HG02970 (cell line): ENCODE results near the gene FHOD1.

Experiments
- ATAC-seq: cut with Tn5 transposase; IDR thresholded peaks from one replicate; pipeline ENCODE4 v1.9.1; 2021; ENCODE audit warnings: mild to moderate bottlenecking, moderate library complexity, moderate number of reproducible peaks; ENCODE audit not compliant: unreplicated experiment, low FRiP score

FHOD1 gene

DNA sequence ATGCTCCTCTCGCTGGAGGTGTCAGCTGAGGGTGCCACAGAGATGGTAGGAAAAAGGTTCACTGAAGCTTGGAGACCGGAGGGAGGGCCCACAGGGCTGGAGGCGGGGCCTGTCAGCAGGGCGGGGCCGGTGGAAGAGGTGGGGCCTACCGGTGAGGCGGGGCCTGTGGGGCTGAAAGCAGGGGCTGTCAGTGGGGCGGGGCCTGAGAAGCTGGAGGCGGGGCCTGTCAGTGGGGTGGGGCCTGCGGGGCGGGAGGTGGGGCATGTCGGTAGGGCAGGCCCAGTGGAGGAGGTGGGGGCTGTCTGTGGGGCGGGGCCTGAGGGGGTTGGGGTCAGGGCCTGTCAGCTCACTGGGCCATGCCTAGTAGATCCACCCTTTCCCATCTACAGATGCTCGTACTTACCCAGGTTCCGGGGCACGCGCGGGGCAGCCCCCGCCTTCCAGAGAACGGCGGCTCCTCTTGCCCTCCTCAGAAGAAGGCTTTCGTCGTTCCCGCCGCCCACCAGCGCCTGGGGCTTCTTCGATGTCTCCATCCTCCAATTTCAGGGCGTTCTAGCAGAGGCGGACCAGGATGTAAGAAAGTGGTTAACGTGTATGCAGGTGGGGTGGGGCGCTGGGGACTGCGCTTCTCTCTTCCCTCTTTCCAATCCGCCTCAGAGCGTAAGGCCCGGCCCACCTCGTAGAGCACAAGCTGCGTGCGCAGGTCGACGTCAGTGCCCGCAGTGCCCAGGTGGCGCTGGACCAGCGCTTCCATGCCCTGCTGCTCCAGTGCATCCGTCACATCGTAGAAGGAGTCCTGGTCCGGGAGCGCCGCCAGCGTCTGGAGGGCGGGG lies 10.5 kb downstream of the FHOD1 start:
- no peak for ATAC-seq

DNA sequence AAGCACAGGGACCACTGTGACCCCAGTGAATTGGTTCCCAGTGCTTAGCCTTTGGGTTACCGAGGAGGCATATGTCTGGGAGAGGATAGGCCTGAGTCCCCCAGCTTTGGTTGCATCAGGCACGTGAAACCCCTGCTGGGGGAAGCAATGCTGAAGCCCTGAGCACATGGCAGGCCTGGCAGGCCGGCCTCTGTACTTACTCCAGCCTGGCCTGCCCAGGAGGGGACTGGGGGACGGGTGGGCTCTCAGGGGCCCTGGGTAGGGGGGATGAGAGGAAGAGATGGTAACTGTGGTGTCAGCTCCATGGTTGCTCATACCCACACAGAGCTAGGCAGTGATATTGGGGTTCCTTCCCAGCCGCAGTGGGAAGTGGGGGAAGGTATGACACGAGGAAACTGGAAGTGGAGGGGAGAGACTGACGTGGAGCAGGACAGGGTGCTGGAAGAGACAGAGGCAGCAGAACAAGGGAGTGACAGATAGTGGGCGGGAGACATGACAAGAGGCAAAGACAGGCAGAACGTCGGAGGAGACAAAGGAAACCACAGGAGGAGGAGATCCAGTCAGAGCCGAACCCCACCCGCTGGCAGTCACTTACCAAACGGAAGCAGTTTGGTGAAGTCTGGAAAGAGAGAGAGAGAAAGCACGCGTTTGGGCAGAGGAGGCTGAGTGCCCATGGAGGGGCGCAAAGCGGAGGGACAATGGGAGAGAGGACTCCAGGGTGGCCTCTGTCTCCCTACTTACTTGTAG lies 11.3 kb downstream of the FHOD1 start:
- no peak for ATAC-seq

- ATAC-seq: no peak
Observed at GRCh38 chr16:67234180-67234597, 13.1 kb downstream of the FHOD1 start.

DNA sequence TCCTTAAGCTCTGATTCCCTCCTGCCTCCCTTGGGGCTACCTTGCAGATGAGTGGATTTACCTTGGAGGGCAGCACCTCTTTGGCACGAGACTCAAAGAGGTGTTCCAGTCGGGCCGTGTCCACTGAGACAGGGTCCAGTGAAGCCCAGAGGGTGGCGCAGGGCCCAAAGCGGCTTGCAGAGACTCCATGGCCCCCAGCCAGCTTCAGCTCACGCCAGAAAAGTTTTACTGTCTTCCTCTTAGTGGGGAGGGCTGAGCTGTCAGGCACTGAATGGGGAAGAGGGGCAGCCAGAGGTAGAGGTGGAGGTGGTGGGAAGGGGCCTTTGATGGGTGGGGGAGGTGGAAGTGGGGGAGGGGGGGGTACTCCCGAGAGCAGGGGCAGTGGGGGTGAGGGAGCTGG lies 13.7 kb downstream of the FHOD1 start:
- ATAC-seq: no peak

DNA sequence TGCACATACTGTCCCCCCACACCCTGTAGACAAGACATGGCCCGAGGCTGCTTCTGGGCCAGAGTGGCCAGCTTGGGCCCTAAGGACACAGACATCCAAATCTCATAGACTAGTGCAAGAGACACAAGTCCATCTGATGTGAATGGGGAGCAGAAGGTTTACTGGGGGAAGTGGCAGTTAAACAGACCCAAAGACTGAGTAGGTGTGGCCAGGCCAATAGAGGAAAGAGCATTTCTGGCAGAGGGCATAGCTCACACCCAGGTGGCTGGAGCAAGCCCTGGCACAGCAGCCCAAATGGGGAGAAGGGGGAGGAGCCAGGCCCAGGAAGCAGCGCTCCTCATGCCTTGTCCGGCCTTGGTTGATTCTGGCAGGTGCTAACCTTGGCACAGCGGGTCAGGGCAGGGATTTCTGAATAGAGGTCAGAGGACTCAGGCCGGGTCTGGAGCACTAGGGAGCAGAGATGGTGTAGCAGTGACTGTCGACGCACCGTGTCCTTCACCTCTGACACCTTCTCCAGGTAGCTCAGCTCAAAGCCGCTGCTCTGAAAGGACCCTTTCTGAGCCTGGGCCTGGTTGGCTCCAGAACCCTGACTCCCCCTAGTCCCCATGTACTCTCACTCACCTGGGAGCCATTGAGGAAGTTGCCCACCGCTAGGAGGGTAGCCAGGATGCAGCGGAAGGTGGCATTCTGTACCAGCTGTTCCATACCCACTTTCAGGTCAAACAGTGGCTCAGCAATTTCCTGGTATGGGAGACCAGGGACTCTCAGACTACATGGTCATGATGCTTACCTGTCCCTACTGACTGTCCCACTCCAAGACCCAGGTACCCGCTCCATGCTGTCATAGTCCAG lies 16.2 kb downstream of the FHOD1 start:
- no peak for ATAC-seq

DNA sequence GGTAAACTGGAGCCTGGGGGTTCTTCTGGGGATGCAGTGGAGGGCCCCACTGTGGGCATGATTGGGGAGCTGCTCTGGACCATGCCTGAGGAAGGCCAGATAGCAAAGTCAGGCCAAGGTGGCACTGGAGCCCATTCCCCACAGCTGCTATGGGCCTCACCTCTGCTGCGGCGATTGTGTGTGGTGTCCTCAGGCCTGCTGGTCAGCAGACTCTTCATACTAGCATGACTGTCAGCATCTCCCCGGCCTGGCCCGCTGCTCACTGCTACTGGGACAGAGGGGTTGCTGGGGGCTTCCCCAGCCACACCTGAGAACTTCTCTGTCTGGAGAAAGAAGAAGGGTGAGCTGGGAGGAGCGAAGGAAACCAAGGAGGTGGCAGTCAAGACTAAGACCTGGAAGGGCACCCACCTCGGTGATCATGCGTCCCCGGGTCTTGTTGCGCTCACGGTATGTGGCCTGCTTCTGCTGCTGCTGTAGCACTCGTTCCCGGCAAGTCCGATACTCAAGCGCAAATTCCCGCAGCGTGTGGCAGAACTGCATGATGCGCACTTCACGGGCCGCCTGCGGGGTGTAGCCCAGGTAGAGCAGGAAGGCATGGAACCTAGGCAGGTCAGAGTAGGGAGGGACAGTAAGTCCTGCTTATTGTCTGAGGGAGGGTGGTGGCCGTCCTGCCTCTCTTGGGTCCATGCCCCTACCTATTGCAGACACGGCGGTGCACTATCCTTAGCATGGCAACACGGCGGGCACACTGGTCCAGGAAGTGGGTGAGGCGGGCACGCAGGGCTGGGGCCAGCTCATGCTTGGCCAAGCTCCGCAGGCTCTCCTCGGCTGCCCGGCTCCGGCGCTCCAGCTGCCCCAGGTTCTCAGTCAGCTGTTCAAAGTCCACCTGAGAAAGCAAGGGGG lies 17.1 kb downstream of the FHOD1 start:
- ATAC-seq: no peak

DNA sequence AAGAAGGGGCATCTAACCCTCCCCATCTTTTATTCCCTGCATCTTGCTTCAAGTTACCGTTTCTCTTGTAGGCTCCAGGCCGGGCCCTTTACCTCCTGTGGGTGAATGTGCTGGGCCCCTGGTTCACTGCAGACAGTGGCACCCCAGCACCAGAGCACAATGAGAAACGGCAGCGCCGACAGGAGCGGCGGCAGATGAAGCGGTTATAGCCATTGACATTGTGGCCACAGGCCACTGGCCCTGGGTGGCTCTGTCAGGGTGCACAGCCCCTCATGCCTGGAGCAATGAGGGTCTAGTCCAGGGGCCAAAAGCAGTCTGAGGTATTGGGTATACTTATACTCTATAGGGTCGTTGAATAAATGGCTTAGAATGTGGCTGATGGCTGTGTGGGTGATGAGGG lies 18.4 kb downstream of the FHOD1 start:
- ATAC-seq: no peak

DNA sequence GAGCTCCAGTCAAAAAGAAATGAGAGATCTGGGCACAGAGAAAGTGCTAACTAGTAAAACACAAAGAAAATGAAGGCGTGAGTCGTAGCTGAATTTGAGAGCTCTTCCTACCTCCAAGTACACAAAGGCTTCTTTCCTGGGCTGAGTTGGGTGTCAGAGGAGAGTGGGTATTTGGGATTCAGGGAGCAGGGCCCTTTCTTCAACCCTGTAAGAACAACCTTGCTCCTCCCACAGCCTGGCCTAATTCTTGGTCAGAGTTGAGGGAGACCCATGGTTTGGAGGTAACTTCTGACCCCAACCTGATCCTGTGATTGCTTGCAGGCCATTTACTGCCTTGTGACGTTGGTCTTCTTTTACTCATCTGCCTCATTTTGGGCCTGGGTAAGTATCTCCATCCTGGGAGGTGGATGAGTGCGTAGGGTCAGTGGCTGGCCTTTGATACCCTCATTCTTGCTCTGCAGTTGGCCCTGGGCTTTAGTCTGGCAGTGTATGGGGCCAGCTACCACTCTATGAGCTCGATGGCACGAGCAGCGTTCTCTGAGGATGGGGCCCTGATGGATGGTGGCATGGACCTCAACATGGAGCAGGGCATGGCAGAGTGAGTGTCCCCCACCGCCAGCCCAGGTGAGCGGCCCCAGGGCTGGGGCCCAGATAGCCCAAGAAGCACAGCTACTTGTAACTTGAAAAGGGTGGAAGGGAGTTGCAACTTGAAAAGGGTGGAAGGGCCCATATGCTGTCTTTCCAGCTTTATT lies 19.1 kb downstream of the FHOD1 start:
- ATAC-seq: no peak

GRCh38 chr16:67227567-67227921 lies 19.7 kb downstream of the FHOD1 start:
- ATAC-seq: no peak

DNA sequence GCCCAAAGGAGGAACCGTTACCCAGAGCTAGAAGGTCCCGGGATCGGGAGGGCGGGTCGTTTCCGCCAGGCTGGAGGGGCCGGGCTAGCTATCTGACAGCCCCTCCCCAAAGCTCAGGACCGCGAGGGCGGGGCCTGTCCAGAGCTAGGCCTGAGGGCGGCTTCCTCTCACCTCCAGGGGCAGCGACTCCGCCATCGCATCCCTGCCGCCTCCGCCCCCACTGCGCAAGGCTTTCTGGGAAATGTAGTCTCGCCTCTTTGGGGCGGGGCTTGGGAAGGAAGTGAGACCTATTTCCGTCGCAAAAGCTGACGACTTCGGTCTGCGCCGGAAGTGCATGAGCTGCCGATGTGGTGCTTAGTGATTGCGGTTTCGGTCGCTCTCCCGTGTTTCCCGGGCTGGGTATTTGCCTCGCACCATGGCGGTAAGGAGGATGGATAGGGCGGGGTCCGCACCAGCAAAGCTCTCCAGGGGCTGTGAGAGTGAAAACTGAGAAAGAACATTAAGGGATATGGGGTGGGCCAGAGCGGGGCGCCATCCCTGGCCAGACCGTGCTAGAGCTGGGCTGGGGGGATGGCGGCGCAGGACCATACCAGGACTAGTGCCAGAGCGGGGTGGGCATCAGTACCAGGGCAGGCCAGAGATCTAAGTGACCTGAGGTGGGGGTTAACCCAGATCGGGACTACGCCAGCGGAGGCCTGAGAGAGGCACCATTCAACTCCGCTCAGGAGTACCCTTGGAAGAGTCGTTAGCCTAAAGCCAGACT lies 20.3 kb downstream of the FHOD1 start, which contains the start of gene TMEM208:
TMEM208 (plus strand) TSS at position 327 of the 763 bp plus-strand sequence; CDS start at position 416, 89 bp downstream.
- peak; percentile 86 for ATAC-seq

- ATAC-seq: no peak
Observed at GRCh38 chr16:67226295-67226803, 20.9 kb downstream of the FHOD1 start.

DNA sequence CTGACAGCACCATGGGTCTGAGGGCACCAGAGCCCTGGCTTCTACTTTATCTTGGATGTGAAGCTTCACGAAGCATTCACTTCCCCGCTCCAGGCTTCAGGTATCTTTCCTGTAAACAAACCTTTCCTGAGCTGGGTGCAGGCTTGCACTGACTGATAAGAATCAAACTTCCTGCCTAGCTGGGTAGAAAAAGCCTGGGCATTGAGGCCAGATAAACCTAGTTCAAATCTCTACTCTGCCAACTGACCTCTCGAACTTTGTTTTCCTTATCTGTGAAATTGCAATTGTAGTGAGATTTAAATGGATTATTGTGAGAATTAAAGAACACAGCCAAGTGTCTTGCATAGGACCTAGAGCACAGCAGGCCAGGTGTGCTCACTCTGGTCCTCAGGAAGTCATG lies 23.3 kb downstream of the FHOD1 start:
- no peak for ATAC-seq

GRCh38 chr16:67216612-67217490 lies 30.4 kb downstream of the FHOD1 start:
- no peak for ATAC-seq

DNA sequence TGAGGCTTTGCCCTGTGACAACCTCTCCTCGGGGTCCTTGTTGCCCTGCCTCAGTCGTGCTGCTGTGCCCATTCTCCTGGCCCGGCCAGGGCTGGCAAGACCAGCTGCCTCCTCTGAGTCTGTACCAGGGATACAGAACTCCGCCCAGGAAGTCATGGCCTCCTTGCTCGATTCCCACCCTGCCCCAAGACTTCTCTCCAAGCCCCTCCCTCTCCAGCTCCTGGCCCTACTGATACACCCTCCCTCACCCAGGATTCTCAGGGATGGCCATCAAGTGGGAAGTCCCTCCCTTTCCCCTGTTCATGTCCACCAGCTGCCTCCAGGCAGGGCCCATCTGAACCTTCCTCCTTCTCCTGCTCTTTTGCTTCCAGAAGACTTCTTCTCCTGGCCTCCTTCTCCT lies 31.6 kb downstream of the FHOD1 start:
- no peak for ATAC-seq

DNA sequence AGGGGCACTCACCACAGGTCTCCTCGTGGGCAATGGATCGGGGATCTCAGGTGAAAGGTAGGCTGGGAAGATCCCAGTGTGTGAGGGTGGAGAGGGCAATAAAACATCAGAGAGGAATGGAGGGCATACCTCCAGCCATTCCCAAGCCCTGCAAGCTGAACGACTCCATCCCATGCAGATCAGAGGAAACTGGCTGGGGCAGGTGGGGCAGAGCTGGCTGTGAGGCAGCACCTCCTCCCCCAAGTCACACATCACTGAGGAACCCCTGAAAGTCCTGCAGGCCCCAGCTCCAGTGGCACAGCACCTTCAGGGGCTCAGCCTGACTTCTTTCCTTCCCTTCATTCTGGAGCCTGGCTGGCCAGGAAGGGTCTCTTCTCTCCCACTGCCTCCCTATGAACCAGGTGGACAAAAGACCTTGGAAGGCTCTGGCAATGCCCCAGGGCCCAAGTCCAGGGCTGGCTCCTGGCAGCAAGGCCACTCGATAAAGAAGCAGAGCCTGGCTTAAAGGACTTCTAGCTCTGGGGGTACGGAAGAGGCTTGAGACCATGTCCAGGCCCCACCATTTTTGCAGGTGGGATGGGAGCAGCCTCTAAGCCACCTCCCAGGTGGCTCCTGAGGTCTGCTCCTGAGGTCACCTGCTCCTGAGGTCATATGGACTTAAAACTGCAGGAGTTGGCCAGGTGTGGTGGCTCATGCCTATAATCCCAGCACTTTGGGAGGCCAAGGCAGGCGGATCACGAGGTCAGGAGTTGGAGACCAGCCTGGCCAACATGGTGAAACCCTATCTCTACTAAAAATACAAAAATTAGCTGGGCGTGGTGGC lies 33.9 kb downstream of the FHOD1 start:
- ATAC-seq: no peak

- ATAC-seq: no peak
Observed at GRCh38 chr16:67212766-67213165, 34.5 kb downstream of the FHOD1 start.
